HFF-Myc (cell line): ENCODE data around the gene LENG9.
A peak's percentile ranks its signal among the peaks of the same experiment; 100 is the strongest.

Source experiments
- DNase-seq: peaks from one replicate; pipeline ENCODE4 v3.0.0-alpha.2; 2011; ENCODE audit warnings: low read depth; ENCODE audit errors: extremely low read depth
- H3K4me3 ChIP-seq: replicated peaks from 2 replicates; pipeline ENCODE4 v1.5.1; 2011; ENCODE audit warnings: low read depth, mild to moderate bottlenecking, control low read depth, low read length
- TF ChIP-seq, protein P1 (sequence below): IDR thresholded peaks from 2 replicates; pipeline ENCODE4 v1.5.1; 2012; ENCODE audit warnings: mild to moderate bottlenecking, low read depth, low read length, control low read depth; ENCODE audit errors: missing control alignments

The LENG9 gene

DNA sequence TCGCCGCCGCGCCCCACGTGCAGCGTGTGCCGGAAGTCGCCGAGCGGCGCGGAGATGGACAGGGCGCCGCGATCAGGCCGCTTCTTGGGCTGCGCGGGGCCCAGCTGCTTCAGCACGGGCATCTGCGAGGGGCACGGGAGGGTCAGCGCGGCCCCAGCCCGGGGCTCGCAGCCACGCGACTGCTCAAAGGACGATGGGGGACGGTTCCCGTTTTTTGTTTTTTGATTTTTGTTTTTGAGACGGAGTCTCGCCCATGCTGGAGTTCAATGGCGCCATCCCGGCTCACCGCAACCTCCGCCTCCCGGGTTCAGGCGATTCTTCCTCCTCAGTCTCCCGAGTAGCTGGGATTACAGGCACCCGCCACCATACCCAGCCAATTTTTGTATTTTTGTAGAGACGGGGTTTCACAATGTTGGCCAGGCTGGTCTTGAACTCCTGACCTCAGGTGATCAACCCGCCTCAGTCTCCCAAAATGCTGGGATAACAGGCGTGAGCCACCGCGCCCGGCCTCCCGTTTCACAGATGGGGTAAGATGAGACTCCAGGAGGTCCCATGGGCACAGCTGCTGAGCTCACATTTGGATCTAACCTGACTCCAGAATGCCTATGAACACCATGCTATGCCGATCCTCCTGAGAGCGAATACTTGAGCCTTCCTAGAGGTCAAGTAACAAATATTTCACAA is 2.0 kb upstream of the LENG9 start:
- no peak overlapping the region for H3K4me3 ChIP-seq
- no peak for DNase-seq
- TF ChIP-seq, protein P1, sequence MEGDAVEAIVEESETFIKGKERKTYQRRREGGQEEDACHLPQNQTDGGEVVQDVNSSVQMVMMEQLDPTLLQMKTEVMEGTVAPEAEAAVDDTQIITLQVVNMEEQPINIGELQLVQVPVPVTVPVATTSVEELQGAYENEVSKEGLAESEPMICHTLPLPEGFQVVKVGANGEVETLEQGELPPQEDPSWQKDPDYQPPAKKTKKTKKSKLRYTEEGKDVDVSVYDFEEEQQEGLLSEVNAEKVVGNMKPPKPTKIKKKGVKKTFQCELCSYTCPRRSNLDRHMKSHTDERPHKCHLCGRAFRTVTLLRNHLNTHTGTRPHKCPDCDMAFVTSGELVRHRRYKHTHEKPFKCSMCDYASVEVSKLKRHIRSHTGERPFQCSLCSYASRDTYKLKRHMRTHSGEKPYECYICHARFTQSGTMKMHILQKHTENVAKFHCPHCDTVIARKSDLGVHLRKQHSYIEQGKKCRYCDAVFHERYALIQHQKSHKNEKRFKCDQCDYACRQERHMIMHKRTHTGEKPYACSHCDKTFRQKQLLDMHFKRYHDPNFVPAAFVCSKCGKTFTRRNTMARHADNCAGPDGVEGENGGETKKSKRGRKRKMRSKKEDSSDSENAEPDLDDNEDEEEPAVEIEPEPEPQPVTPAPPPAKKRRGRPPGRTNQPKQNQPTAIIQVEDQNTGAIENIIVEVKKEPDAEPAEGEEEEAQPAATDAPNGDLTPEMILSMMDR = no peak

DNA sequence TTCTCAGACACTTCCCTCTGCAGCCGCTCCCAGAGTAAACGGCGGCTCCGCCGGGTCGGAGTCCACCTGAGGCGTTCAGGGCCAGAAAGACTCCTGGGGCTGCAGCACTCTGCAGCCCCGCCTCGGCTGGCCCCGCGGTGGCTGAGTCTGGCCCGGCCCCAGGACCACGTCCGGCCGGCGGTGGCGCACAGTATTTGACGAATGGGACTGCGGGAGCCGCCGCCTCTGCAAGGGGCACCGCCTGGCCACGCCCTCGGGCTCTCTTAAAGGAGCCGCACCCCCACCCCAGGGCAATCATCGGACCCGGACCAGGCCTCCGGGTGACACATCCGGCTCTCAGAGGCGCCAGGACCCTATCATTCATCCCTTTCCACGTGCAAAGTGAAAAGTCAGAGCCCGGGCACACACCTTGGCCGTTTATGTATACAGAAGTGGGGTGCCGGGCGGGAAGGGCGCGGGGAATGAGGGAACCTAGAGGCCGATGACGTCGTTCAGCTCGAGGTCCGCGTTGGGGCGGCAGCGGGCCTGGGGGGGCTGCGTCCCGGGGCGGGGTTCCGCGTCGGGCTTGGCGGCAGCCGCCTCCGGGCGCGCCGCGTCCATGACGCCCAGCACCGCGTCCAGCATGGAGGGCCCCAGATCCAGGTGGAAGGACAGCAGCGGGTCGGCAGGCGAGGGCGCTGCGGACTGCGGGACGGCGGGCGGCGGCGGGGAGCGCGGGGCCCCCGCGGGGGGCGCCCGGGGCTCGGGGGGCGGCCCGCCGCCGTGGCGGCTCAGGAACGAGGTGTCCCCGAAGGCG is 1.2 kb upstream of the LENG9 start:
- H3K4me3 ChIP-seq = peak overlapping the region; percentile 47
- TF ChIP-seq, protein P1 = no peak
- DNase-seq = no peak

DNA sequence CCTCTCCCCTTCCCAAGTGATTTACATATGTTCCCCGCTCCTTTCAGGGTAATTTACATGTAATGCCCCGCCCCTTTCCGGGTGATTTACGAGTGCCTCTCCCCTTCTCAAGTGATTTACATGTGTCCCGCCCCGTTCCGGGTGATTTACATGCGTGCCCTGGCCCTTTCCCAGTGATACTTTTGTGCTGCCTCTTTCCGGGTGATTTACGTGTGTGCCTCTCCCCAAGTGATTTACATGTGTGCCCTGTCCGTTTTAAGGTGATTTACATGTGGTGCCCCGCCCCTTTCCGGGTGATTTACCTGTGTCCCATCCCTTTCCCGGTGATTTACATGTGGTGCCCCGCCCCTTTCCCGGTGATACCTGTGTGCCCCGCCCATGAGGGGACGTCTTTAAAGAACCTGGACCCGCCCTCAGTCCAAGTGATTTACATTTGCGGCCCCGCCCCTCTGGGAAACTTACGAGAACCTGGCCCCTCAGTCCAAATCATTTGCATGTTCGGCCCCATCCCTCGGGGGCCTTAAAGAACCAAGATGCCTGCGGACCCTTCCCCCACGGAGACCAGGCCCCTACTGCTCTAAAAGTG is 559 bp upstream of the LENG9 start:
- peak overlapping the region; percentile 47 for H3K4me3 ChIP-seq
- DNase-seq = no peak
- TF ChIP-seq, protein P1 = no peak

DNA sequence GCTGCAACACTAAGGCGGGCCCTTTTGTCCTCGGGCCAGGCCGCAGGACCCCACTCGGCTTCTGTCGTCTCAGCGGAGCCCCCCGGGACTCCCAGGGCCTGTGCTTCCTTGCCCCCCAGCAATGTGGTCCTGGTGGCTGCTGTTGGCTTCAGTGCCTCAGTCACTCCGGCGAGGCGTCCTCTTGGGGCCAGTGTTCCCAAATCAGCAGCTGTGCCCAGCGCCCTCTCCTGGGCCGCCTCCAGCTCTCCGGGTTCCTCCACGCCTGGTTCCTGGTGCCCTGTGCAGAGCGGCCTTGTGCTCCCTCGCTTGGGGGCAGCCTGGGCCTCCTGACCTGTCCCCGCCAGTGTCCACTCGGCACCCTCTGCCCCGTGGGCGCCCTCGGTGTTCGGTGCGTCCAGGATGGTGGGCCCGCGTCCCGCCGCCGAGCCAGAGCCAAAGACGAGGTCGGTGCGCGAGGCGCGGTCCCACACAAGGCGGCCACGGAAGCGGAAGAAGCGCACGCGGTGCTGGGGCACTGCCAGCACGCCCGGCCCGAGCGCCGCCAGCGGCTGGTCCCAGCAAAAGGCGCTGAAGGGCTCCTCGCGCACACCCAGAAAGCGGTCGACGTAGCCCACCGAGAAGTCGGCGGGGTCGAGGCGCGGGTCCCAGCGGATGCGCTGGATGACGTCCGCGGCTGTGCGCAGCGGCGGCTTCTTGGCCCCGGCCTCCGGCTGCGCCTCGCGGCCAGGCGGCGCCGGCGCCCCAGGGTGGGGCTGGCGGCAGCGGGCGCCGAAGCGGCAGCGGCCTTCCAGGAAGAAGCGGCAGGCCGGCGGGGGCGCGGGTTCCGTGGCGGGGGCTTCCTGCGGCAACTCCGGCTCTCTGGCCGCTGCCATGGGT is 685 bp downstream of the LENG9 start:
- H3K4me3 ChIP-seq = peak overlapping the region; percentile 52
- TF ChIP-seq, protein P1 = peak; percentile 29
- no peak for DNase-seq

DNA sequence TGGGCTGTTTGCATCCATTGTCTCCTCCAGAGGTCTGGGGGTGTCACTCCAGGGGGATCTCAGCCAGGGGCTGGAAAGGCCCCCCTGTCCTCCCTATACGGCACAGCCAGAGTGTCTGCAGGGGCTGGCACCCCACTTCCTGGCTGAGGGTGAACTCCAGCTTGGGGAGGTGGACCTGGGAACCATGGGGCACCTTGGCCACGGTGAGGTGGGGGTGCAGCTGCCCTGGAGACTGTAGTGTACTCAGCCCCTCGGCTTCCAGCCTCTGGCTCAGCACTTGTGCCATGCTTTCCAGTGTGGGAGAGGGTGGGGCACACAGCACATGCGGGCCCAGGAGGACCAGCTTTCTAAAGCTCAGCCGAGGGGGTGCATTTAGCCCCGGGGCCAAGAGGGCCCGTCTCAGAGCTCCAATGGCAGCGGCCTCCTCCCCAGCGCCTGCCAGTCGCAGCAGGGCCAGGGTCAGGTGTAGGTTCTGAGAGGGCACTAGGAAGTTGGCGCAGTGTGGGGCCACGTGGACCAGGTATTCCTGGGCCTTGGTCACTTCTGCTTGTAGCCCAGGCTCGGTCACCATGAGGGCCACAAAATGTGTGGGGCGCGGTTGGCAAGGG is 1.4 kb downstream of the LENG9 start:
- DNase-seq = no peak
- H3K4me3 ChIP-seq = peak overlapping the region; percentile 52
- TF ChIP-seq, protein P1 = no peak

DNA sequence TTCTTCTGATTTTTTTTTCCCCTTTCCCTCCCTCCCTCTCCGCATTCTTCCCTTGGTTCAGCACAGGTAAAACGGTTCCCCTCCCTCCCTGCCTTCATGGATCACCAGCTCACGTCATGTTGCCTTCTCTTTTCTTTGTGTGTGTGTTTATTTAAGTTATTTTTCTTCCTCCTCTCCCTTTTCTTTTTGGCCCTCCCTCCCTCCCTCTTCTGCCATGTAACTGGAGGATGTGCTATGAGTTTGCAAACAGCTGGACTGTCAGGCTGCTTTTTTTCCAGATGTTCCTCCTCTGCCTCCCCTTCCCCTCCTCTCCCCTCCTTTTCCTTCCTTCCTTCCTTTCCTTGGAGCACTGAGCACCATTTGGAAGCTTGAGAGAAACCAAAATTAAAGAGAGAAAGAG is 2.0 kb downstream of the LENG9 start:
- TF ChIP-seq, protein P1 = no peak
- H3K4me3 ChIP-seq = peak overlapping the region; percentile 52
- no peak for DNase-seq
